HL-60 (cell line): ENCODE data around the gene OR5P2.
"Not testable (repeated sequence)": the region's sequence is repeated elsewhere in the genome, so short reads cannot be mapped to it uniquely, and the experiment has no call there.

Experiments
- DNase-seq, 2 experiments: peaks; one replicate each; pipeline ENCODE4 v3.0.0-alpha.2; 2010 to 2020; ENCODE audit warnings: low read depth in 1 of 2, low spot score in 1 of 2
- H3K27ac ChIP-seq: fragments of 250-450 bp; sonication (Bioruptor Pico); replicated peaks from 2 replicates; pipeline ENCODE4 v1.5.1; 2020; ENCODE audit warnings: mild to moderate bottlenecking, moderate library complexity
- H3K27me3 ChIP-seq: fragments of 250-450 bp; sonication (Bioruptor Pico); 2 replicates; pipeline ENCODE4 v1.5.1; 2021; ENCODE audit warnings: mild to moderate bottlenecking, moderate library complexity; ENCODE audit not compliant: insufficient read depth, poor library complexity, severe bottlenecking
- H3K4me3 ChIP-seq: replicated peaks from 2 replicates; pipeline ENCODE4 v1.5.1; 2011; ENCODE audit warnings: mild to moderate bottlenecking, control low read depth, low read length; ENCODE audit not compliant: insufficient read depth
- GABPA ChIP-seq: IDR thresholded peaks from 2 replicates; pipeline ENCODE4 v1.6.1; 2012; ENCODE audit warnings: low read depth
- POLR2AphosphoS5 ChIP-seq: IDR thresholded peaks from 2 replicates; pipeline ENCODE4 v1.6.1; 2012; ENCODE audit warnings: low read depth
- SPI1 ChIP-seq: IDR thresholded peaks from 2 replicates; pipeline ENCODE4 v1.6.1; 2012; ENCODE audit warnings: low read depth, mild to moderate bottlenecking, borderline replicate concordance
- TF ChIP-seq, protein P1 (sequence below): IDR thresholded peaks from one replicate; pipeline ENCODE4 v1.5.1; 2011; ENCODE audit warnings: low read length, control low read depth, inconsistent platforms; ENCODE audit not compliant: insufficient read depth
- TF ChIP-seq, protein P2 (sequence below): IDR thresholded peaks from 2 replicates; pipeline ENCODE4 v1.6.1; 2012; ENCODE audit warnings: low read depth; ENCODE audit not compliant: insufficient replicate concordance

OR5P2 gene

DNA sequence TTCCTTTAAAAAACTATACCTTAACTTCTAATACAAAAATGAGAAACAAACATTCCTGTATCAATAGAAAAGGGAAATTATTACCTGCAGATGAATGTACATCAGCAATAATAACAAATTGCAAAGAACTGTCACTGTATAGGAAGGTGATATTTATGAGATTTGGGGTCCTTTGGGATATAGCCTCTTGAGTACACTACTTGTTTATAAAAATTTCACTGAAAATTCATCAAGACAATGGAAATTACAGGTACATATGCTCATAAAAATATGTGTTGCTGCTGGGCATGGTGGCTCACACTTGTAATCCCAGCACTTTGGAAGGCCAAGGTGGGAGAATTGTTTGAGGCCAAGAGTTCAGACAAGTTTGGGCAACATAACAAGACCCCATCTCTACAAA is 34.0 kb upstream of the OR5P2 start, which contains the start of gene OR5P3:
Gene OR5P3 (minus strand): TSS at position 101 of the 400 bp plus-strand sequence.
- Histone ChIP-seq H3K27me3 (peaks cover 6% of the 10 kb centered on the region), H3K4me3 (no peak within 1 kb of the TSS), H3K27ac (no peak within 1 kb of the TSS)
- no peak for TF ChIP-seq GABPA
- no peak for TF ChIP-seq POLR2AphosphoS5
- no peak for TF ChIP-seq SPI1
- TF ChIP-seq, protein P1, sequence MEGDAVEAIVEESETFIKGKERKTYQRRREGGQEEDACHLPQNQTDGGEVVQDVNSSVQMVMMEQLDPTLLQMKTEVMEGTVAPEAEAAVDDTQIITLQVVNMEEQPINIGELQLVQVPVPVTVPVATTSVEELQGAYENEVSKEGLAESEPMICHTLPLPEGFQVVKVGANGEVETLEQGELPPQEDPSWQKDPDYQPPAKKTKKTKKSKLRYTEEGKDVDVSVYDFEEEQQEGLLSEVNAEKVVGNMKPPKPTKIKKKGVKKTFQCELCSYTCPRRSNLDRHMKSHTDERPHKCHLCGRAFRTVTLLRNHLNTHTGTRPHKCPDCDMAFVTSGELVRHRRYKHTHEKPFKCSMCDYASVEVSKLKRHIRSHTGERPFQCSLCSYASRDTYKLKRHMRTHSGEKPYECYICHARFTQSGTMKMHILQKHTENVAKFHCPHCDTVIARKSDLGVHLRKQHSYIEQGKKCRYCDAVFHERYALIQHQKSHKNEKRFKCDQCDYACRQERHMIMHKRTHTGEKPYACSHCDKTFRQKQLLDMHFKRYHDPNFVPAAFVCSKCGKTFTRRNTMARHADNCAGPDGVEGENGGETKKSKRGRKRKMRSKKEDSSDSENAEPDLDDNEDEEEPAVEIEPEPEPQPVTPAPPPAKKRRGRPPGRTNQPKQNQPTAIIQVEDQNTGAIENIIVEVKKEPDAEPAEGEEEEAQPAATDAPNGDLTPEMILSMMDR, result no peak
- TF ChIP-seq, protein P2, sequence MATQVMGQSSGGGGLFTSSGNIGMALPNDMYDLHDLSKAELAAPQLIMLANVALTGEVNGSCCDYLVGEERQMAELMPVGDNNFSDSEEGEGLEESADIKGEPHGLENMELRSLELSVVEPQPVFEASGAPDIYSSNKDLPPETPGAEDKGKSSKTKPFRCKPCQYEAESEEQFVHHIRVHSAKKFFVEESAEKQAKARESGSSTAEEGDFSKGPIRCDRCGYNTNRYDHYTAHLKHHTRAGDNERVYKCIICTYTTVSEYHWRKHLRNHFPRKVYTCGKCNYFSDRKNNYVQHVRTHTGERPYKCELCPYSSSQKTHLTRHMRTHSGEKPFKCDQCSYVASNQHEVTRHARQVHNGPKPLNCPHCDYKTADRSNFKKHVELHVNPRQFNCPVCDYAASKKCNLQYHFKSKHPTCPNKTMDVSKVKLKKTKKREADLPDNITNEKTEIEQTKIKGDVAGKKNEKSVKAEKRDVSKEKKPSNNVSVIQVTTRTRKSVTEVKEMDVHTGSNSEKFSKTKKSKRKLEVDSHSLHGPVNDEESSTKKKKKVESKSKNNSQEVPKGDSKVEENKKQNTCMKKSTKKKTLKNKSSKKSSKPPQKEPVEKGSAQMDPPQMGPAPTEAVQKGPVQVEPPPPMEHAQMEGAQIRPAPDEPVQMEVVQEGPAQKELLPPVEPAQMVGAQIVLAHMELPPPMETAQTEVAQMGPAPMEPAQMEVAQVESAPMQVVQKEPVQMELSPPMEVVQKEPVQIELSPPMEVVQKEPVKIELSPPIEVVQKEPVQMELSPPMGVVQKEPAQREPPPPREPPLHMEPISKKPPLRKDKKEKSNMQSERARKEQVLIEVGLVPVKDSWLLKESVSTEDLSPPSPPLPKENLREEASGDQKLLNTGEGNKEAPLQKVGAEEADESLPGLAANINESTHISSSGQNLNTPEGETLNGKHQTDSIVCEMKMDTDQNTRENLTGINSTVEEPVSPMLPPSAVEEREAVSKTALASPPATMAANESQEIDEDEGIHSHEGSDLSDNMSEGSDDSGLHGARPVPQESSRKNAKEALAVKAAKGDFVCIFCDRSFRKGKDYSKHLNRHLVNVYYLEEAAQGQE, result no peak
- no peak for DNase-seq

DNA sequence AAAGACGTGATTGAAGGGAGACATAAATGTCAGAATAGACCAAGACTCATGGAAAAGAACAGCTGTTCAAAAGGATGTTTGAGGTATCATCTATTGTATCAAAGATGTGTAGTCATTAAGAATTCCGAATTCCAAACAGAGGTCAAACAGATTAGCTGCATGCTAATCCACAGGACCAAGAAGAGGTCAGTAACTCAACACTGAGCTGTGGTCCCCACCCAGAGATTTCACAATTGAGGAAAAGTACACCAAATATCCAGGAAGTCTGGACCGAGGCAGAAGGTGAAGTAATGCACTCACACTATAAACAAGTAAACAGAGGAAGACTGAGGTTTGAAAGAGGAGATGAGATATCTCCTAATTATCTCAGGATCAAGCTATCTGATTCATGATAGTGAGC is 29.6 kb upstream of the OR5P2 start:
- Histone ChIP-seq H3K27ac (no peak overlapping the region), H3K4me3 (no peak overlapping the region), H3K27me3 (peaks cover 6% of the 10 kb centered on the region)
- TF ChIP-seq GABPA, result no peak
- TF ChIP-seq SPI1, result no peak
- TF ChIP-seq, protein P1, result no peak
- TF ChIP-seq, protein P2, result no peak
- TF ChIP-seq POLR2AphosphoS5, result no peak
- no peak for DNase-seq

GRCh38 chr11:7820417-7820816 is 23.7 kb upstream of the OR5P2 start:
- not testable (repeated sequence) for DNase-seq, H3K27me3 ChIP-seq, H3K4me3 ChIP-seq, H3K27ac ChIP-seq

DNA sequence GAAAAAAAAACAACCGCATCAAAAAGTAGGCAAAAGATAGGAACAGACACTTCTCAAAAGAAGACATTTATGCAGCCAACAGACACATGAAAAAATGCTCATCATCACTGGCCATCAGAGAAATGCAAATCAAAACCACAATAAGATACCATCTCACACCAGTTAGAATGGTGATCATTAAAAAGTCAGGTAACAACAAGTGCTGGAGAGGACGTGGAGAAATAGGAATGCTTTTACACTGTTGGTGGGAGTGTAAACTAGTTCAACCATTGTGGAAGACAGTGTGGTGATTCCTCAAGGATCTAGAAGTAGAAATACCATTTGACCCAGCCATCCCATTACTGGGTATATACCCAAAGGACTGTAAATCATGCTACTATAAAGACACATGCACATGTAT is 18.2 kb upstream of the OR5P2 start:
- H3K27ac ChIP-seq, H3K27me3 ChIP-seq, DNase-seq, H3K4me3 ChIP-seq: not testable (repeated sequence)

DNA sequence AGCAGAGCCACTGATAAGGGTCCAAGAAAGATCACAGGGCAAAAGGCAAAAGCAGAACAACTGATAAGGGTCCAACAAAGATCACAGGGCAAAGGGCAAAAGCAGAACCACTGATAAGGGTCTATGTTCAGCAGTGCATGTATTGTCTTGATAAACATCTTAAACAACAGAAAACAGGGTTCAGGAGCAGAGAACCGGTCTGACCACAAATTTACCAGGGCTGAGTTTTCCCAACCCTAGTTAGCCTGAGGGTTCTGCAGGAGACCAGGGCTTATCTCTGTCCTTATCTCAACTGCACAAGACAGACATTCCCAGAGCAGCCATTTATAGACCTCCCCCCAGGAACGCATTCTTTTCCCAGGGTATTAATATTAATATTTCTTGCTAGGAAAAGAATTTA is 13.6 kb upstream of the OR5P2 start:
- H3K27ac ChIP-seq, H3K27me3 ChIP-seq, H3K4me3 ChIP-seq, DNase-seq: not testable (repeated sequence)
